ELR (cell line): ENCODE results near the gene KCNK15.

ENCODE experiments used
- DNase-seq: peaks from one replicate; pipeline ENCODE4 v3.0.0-alpha.2; 2015; ENCODE audit warnings: low read depth

KCNK15 gene

GRCh38 chr20:44788706-44789456, 43.2 kb downstream of the KCNK15 start:
- no peak for DNase-seq

DNA sequence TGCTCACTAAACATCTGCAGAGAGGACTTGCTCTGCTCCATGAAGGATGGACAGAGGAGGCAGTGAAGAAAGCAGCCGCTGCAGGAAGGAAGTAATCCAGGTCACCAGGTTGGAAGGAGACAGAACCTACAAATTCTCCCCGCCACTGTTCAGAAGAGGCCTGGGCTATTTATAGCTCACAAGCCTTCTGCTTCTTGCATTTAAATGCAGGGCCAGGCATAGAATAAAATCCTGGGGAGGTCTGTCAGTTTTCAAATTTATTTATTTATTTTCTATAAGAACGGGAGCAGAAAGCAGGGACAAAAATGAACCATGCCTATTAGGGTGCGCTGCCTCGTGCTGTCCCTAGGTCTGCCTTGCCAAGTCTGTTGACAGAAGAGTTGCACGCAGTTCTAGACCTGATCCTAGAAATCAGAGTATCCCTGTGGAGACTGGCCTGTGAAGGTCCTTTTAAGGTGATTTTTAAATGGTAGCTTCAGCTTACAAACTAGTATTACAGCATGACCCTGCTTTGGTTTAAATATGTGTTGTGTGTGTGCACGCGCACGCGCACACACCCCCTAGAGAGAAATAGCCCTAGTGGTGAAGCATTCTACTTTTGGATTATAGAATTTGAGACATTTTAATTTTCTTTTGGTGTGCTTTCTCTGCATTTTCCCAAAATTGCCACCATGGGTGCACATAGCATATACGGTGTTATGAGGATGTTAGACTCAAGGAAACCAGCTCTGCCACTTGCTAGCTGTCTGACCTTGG, 45.2 kb downstream of the KCNK15 start:
- DNase-seq = no peak

GRCh38 chr20:44792796-44793195, 47.1 kb downstream of the KCNK15 start:
- no peak for DNase-seq

DNA sequence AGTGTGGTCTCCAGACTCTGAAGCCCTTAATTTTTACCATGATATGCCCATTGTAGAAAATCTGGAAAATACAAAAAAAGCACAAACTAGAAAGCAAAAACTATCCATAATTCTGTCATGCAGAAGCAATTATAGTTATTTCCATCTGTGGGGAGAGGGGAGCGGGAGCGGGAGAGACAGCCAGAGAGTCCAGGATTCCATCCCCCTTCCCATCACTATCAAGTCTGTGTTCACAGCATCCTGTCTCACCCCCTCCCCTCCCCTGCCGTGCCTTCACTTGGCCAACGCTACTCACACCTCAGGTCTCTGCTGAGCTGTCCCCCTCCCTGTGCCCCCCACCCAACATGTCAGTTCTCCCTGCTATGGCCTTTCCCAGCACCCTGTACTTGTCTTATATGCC, 50.2 kb downstream of the KCNK15 start:
- no peak for DNase-seq

DNA sequence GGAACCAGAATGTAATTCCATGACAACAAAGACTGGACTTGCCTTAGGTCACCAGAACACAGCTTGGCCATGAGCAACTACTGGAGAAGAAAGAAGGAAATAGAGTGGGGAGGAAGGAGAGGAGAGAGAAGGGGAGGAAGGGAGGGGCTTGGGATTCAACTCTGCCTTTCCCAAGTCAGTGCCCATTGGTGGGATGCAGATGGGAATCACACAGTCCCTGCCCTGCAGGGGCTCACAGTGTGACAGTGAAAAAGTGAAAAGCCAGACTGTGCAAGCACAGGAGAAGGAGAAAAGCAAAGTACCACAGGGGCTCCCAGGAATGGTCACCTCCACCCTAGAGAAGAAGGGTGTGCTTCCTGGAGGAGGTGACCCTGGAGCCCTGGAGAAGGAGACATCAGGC, 50.6 kb downstream of the KCNK15 start:
- no peak for DNase-seq

DNA sequence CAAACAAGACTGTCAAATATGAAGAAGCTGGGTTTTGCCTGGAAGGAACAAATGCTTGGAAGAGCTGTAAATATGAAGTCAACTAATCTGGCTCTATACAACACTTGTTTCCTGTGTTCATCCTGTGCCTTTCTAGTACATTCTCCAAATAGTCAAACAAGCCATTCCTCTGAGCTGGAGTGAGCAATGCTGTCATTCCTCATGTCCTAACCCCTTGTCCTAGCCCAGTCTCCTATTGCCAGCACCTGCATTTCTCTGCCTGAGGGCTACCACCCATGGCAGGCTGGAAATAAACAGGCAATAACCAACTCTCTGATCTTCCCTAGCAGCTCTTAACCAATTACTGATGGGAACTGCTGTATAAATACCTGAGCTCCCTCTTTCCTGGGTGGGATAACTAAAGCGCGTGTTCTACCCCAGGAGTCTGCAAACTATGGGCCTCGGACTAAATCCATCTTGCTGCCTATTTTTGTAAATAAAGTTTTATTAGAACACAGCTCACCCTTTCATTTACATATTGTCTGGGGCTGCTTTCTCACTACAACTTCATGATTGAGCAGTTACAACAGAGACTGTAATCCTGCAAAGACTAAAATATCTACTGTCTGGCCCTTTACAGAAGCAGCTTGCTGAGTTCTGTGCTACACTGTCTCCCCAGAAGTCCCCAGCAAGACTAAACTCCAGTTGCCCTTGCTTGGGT, 51.2 kb downstream of the KCNK15 start:
- no peak for DNase-seq

GRCh38 chr20:44799691-44800090, 54.0 kb downstream of the KCNK15 start:
- no peak for DNase-seq

GRCh38 chr20:44800391-44801046, 54.9 kb downstream of the KCNK15 start:
- peak; percentile 16 for DNase-seq
